NCI-H774 (cell line): ENCODE data around the gene DENND10.
"Not testable (repeated sequence)": the region's sequence is repeated elsewhere in the genome, so short reads cannot be mapped to it uniquely, and the experiment has no call there.

Source experiments
- DNase-seq: peaks from one replicate; lab custom pipeline; 2025; lab: John Stamatoyannopoulos, UW

DENND10 gene

GRCh38 chr10:119098576-119098975, 5.3 kb upstream of the DENND10 start:
- DNase-seq = no peak

- no peak for DNase-seq
These were observed 3.3 kb upstream of the DENND10 start for GRCh38 chr10:119100434-119101238.

- peak; percentile 5 for DNase-seq
These were observed 2.4 kb upstream of the DENND10 start for GRCh38 chr10:119101366-119102098.

GRCh38 chr10:119103241-119103902, 541 bp upstream of the DENND10 start:
- no peak for DNase-seq

GRCh38 chr10:119104654-119105015, 722 bp downstream of the DENND10 start:
- no peak for DNase-seq

- no peak for DNase-seq
These were observed 1.2 kb downstream of the DENND10 start for GRCh38 chr10:119105155-119105554.

- DNase-seq = not testable (repeated sequence)
These were observed 2.0 kb downstream of the DENND10 start for GRCh38 chr10:119105899-119106298.

- not testable (repeated sequence) for DNase-seq
These were observed 3.2 kb downstream of the DENND10 start for GRCh38 chr10:119107106-119107505.

GRCh38 chr10:119107771-119108170, 3.9 kb downstream of the DENND10 start:
- DNase-seq = not testable (repeated sequence)

GRCh38 chr10:119112056-119112455, 8.1 kb downstream of the DENND10 start:
- no peak for DNase-seq

- no peak for DNase-seq
These were observed 10.1 kb downstream of the DENND10 start for GRCh38 chr10:119113751-119114732.

- DNase-seq = no peak
These were observed 12.0 kb downstream of the DENND10 start for GRCh38 chr10:119115926-119116325.

GRCh38 chr10:119116326-119116951, 12.5 kb downstream of the DENND10 start:
- DNase-seq = no peak

GRCh38 chr10:119118231-119118630, 14.3 kb downstream of the DENND10 start:
- no peak for DNase-seq

GRCh38 chr10:119119400-119119799, 15.5 kb downstream of the DENND10 start:
- DNase-seq = no peak

- no peak for DNase-seq
These were observed 16.5 kb downstream of the DENND10 start for GRCh38 chr10:119120413-119120867.

GRCh38 chr10:119120875-119121274, 17.0 kb downstream of the DENND10 start:
- no peak for DNase-seq

- DNase-seq = no peak
These were observed 22.0 kb downstream of the DENND10 start for GRCh38 chr10:119125942-119126341.

- no peak for DNase-seq
These were observed 25.8 kb downstream of the DENND10 start for GRCh38 chr10:119129721-119130120.

GRCh38 chr10:119131512-119132240, 27.8 kb downstream of the DENND10 start:
- DNase-seq = no peak
